22Rv1 (cell line): Measurements from ENCODE around the gene TTC7B.

Experiments
- CTCF ChIP-seq: fragments of 450-650 bp; IDR thresholded peaks from 2 replicates; pipeline ENCODE4 v1.5.1; 2017; ENCODE audit warnings: mild to moderate bottlenecking
- ZFX ChIP-seq: fragments of 450-650 bp; IDR thresholded peaks from 2 replicates; pipeline ENCODE4 v1.6.1; 2017; ENCODE audit warnings: antibody characterized with exemption, borderline replicate concordance

DNA sequence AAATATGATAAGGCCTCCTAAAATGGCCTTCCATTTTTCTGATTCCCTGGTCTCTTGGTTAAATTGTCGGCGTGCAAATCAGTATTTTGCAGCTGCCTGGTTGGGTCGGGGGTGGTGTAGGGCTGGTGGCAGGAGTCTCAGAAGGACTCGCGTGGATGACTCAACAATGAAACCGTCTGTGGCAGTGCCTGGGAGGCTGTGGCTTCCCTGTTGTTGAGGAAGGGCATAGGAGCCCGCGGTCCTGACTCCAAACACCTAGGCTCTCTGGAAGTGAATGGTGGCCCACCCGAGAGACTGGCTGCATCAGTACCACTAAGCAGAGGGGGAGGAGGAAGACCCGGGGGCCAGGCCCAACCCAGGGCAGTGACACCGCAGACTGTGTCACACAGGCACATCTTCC is 207.9 kb downstream of the TTC7B start:
- TF ChIP-seq CTCF, result no peak
- no peak for TF ChIP-seq ZFX
